Breast epithelium (tissue), 4 donors: ENCODE measurements around the gene KCNH3. TPM values are rescaled to one million over a fixed set of nuclear protein-coding genes. Genes with fewer than 3 reads are reported as not detected.
A peak's percentile ranks its signal among the peaks of the same experiment; 100 is the strongest.

Experiments
- DNase-seq, 2 donors: peaks; one replicate each; pipeline ENCODE4 v3.0.0-alpha.2; 2019; ENCODE audit warnings: low spot score in 2 of 2
- H3K27ac ChIP-seq, 2 donors: fragments of 200-600 bp; sonication (generic) in 1 of 2; one replicate each; pipeline ENCODE4 v1.5.1; 2016 to 2019; ENCODE audit warnings: mild to moderate bottlenecking in 1 of 2
- H3K27me3 ChIP-seq, 2 donors: fragments of 200-600 bp; sonication (generic) in 1 of 2; one replicate each; pipeline versions ENCODE4 v1.5.1 to v1.6.0; 2017 to 2019; ENCODE audit warnings: control low read depth in 1 of 2, mild to moderate bottlenecking in 1 of 2
- H3K36me3 ChIP-seq: fragments of 200-600 bp; one replicate; pipeline ENCODE4 v1.5.1; 2019
- H3K4me1 ChIP-seq, 2 donors: fragments of 200-600 bp; sonication (generic); one replicate each; pipeline ENCODE4 v1.5.1; 2016 to 2019; ENCODE audit warnings: control low read depth in 1 of 2
- H3K4me3 ChIP-seq, 3 donors: fragments of 200-600 bp; sonication (generic); 1 replicate in 2 of 3; 2 replicates in 1 of 3; pipeline ENCODE4 v1.5.1; 2016 to 2019; ENCODE audit warnings: mild to moderate bottlenecking in 3 of 3, moderate library complexity in 2 of 3
- H3K9me3 ChIP-seq, 2 donors: fragments of 200-600 bp; sonication (generic) in 1 of 2; one replicate each; pipeline ENCODE4 v1.5.1; 2016 to 2019; ENCODE audit warnings: control low read depth in 1 of 2
- POLR2A ChIP-seq: fragments of 450-650 bp; IDR thresholded peaks from one replicate; pipeline ENCODE4 v1.6.1; 2016; ENCODE audit warnings: antibody characterized with exemption, mild to moderate bottlenecking, moderate library complexity
- POLR2AphosphoS5 ChIP-seq, 3 donors: sonication (generic); formaldehyde crosslinking; IDR thresholded peaks; one replicate each; pipeline ENCODE4 v1.6.1; 2017; ENCODE audit warnings: antibody characterized with exemption in 3 of 3
- intact Hi-C: fragments of 100-400 bp; cut with DNase I; formaldehyde crosslinking; loops from one replicate; pipeline ENCODE4 v1.15.1; 2023; ENCODE audit warnings: low total_unique reads
- total RNA-seq, 3 donors: library from RNA; depleted of rRNA; stranded (reverse); fragments of >200 nt; gene quantifications; one replicate each; pipeline ENCODE4 v1.1.0, GENCODE V29; 2016
- TF ChIP-seq, protein P1 (sequence below), 3 donors: fragments of 450-650 bp; IDR thresholded peaks; one replicate each; pipeline ENCODE4 v1.5.1; 2016 to 2017; ENCODE audit warnings: antibody characterized with exemption in 3 of 3, mild to moderate bottlenecking in 3 of 3, moderate library complexity in 3 of 3

Gene KCNH3
- total RNA-seq, 3 donors from 2014 or later, result 0.66 to 1.3 TPM; not detected in 1

DNA sequence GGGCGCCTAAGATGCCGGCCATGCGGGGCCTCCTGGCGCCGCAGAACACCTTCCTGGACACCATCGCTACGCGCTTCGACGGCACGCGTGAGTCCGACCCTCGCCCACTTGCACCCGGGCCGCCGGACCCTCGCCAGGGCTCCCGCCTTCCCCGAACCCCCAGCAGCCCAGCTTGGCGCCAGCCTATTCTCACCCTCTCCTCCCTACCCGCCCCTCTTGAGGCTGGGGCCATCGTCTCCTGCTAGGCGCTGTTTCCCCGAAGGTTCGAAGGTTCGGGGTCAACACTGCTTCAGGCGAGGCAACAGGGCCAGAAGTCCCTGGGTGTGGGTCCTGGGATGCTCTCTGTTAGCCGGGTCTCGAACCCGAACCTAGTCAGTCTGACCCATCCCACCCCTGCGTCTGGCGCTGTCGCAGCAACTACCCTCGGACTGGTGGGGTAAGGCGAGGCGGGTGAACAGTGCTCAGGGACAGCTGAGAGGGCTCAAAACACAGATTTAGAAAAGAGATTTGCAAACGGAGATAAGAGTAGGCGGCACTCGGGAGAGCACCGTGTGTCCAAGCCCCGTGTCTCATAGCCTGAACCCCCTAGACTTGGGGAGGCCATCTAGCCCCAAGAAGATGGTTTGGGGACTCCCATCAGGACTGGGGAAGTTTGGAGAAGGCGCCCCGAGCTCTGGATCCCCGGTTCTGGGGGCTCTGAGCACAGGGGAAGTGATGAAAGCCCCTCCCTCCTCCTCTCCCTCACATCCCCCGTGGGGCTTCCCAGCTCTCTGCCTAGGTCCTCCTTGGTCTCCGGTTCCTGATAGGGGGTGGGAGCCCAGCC, 787 bp downstream of the KCNH3 start:
- Histone ChIP-seq H3K4me1 (peaks cover 0 to 11% of the 10 kb centered on the region in 2 donors), H3K27ac (peak overlapping the region in 1 of 2 donors; percentile 45), H3K36me3 (no peaks in the 10 kb centered on the region), H3K4me3 (peak overlapping the region in 2 of 3 donors; percentile 56 to 73), H3K9me3 (no peaks in the 10 kb centered on the region), H3K27me3 (peaks cover 2 to 12% of the 10 kb centered on the region in 2 donors)
- intact Hi-C loops, result no loop called here
- no peak for DNase-seq
- TF ChIP-seq, protein P1, sequence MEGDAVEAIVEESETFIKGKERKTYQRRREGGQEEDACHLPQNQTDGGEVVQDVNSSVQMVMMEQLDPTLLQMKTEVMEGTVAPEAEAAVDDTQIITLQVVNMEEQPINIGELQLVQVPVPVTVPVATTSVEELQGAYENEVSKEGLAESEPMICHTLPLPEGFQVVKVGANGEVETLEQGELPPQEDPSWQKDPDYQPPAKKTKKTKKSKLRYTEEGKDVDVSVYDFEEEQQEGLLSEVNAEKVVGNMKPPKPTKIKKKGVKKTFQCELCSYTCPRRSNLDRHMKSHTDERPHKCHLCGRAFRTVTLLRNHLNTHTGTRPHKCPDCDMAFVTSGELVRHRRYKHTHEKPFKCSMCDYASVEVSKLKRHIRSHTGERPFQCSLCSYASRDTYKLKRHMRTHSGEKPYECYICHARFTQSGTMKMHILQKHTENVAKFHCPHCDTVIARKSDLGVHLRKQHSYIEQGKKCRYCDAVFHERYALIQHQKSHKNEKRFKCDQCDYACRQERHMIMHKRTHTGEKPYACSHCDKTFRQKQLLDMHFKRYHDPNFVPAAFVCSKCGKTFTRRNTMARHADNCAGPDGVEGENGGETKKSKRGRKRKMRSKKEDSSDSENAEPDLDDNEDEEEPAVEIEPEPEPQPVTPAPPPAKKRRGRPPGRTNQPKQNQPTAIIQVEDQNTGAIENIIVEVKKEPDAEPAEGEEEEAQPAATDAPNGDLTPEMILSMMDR (IDR thresholded peaks at IDR 0.05), result no peak
- TF ChIP-seq POLR2AphosphoS5 (IDR thresholded peaks at IDR 0.05) (no peak), POLR2A (no peak)

DNA sequence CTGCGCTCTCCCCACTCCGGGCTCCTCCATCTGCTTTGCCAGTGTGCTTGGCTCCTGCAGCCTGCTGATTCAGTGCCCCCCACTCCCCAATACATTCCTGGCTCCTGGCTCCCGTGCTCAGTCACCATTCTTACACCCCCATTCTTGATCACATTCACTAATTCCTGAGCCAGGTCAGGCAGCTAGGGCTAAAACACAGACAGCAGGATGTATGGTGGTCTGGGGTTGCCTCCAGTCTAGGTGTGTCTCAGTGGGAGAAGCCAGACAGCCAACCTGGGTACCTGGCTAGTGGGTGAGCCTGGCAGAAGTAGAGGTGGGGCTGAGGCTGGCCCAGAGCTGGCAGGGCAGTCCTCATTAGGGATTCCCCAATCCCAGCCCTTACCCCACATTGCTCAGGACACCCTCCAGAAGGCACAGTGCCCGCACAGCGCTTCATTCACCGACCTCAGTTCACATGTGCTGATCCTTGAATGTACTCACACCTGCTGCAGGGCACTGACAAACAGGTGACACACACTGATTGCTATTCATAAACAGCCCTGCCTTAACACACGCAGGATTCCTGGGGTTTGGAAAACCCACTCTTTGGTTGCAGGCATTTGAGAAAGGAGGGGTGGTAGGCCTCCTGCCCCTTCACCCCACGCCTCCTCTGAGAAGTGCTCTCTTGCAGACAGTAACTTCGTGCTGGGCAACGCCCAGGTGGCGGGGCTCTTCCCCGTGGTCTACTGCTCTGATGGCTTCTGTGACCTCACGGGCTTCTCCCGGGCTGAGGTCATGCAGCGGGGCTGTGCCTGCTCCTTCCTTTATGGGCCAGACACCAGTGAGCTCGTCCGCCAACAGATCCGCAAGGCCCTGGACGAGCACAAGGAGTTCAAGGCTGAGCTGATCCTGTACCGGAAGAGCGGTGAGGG, 1.7 kb downstream of the KCNH3 start:
- DNase-seq, result peak in 1 of 2 donors; percentile 55
- Histone ChIP-seq H3K9me3 (no peaks in the 10 kb centered on the region), H3K27ac (peak overlapping the region; percentile 38 to 45), H3K36me3 (no peaks in the 10 kb centered on the region), H3K4me3 (no peak overlapping the region), H3K4me1 (peaks cover 0 to 11% of the 10 kb centered on the region in 2 donors), H3K27me3 (peaks cover 2 to 12% of the 10 kb centered on the region in 2 donors)
- no peak for TF ChIP-seq POLR2AphosphoS5 (IDR thresholded peaks at IDR 0.05)
- TF ChIP-seq POLR2A, result no peak
- TF ChIP-seq, protein P1 (IDR thresholded peaks at IDR 0.05), result no peak
- intact Hi-C loops, result no loop called here

DNA sequence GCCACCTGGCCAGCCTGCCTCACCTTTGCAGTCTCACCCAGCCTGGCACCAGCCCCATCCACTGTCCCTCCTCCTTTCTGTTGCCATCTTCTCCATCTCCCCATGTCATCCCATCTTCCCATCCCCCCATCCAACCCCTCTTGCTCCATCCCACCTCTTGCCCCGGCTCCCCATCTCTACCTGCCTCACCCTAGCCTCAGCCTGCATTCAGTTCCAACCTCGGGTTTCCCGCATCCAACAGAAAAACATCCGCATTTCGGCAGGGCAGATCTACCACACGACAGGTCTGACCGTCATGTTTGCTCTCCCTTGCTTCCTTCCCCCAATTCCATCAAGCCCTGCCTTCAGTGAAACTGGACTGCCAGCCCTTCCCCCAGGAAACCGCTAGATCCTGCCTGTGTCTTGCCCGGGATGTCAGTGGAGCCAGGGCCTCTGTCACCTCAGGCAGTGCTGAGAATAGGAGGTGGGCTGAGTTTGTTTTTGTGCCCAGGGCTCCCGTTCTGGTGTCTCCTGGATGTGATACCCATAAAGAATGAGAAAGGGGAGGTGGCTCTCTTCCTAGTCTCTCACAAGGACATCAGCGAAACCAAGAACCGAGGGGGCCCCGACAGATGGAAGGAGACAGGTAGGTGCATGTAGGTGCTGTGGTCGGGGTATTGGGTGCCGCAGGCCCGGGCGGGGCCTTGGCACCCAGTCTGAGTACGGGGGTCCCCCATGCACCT, 2.5 kb downstream of the KCNH3 start:
- H3K36me3 ChIP-seq, result no peaks in the 10 kb centered on the region
- no peak for DNase-seq

DNA sequence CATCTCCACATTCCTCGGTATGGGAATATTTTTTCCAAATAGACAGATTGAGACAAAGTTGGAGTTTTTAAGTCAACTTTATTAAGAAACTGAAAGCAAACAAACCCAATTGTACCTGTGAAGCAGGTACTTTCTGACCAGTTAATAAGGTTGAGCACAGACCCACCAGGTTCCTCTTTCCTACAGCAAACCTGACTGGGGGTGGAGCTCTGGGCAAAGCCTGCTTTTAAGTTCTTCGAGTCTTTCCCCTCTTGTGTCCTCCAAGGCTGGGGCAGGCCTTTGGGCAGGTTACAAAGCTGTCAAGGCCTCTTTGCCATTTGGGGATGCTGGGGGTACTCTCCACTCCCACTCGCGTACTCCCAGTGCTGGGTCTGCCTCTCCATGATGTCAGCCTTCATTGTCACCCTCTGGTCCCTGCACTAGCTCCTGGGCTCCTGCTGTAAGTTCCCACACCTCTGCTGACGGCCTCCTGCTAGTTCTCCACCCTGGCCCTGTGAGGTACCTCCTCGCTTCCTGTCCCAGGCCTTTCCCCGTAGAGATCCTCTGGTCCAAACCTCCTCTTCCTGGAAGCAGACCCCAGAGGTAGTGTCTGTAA, 3.2 kb downstream of the KCNH3 start:
- Histone ChIP-seq H3K27ac (no peak overlapping the region), H3K4me1 (peaks cover 0 to 11% of the 10 kb centered on the region in 2 donors), H3K36me3 (no peaks in the 10 kb centered on the region), H3K9me3 (no peaks in the 10 kb centered on the region), H3K4me3 (no peak overlapping the region), H3K27me3 (peaks cover 2 to 20% of the 10 kb centered on the region in 2 donors)
- no peak for DNase-seq
- intact Hi-C loops, result loop anchor here (2.0 kb wide), 1 partner anchor 71 kb away; no protein-coding TSS in a partner anchor
- TF ChIP-seq POLR2AphosphoS5 (IDR thresholded peaks at IDR 0.05), result no peak
- TF ChIP-seq POLR2A, result no peak
- TF ChIP-seq, protein P1 (IDR thresholded peaks at IDR 0.05), result no peak

More for the DNA sequence above, 2.5 kb downstream of the KCNH3 start:
- H3K4me3 ChIP-seq, result no peak overlapping the region
- peaks cover 0 to 11% of the 10 kb centered on the region in 2 donors for H3K4me1 ChIP-seq
- H3K27me3 ChIP-seq, result peaks cover 2 to 19% of the 10 kb centered on the region in 2 donors
- TF ChIP-seq POLR2AphosphoS5 (IDR thresholded peaks at IDR 0.05) (no peak), POLR2A (no peak)
- TF ChIP-seq, protein P1 (IDR thresholded peaks at IDR 0.05), result no peak
- intact Hi-C loops, result no loop called here
- H3K9me3 ChIP-seq, result no peaks in the 10 kb centered on the region
- peak overlapping the region in 1 of 2 donors; percentile 38 for H3K27ac ChIP-seq
